COLO829 (cell line): ENCODE measurements around the gene DNAH10.
A peak's percentile ranks its signal among the peaks of the same experiment; 100 is the strongest.

ENCODE experiments used
- DNase-seq: peaks from one replicate; pipeline ENCODE4 v3.0.0; 2012; ENCODE audit warnings: low spot score

DNAH10 gene

DNA sequence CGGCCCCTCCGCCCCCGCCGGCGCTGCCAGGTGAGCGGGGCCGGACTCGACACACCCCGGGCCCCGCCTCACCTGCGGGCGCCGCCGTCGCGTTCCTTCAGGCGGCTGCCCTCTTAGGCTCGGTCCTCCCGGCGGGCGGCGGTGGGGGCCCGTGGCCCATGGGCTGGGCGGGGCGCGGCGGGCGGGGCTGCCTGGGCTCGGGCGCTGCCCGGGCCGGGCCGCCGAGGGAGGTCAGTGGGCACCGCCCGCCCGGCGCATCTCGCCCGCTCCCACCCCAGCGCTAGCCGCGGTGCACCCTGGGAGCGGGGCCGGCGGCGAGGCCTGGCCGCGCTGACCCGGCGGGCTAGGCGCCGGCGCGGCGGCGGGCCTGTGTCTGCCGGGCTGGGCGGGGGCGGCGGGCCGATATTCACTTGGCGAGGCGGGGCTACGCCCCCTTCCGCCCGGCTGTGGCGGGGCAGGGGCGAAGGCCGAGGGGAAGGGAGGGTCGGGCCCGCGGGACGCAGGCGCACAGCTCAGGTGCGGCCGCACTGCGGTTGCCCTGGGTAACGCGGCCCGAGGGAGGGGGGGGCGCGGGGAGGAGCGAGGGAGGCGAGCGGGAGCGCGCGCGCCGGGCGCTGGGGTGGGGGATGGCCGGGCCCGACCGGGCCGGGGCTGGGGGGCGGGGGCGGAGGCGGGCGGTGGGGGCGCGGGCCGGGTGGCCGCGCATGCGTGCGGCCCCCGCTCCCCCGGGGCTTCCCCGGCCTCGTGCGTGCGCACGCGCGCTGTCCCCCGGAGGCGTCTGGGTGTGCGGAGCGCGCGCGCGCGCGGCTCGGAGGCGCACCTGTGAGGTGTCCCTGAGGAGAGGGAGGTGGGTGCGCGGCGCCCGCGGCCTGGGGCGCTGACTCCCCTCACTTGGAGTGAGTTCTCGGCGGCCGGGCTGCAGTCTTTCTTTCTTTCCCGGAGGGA is 210.6 kb downstream of the DNAH10 start, which contains the start of the genes CCDC92 and ZNF664:
Gene CCDC92 (minus strand): TSS at position 375 of the 945 bp plus-strand sequence. CDS start 28,526 bp downstream, outside the sequence.
Gene ZNF664 (plus strand): TSS at position 759 of the 945 bp plus-strand sequence. CDS start 38,930 bp downstream, outside the sequence.
- DNase-seq = peak; percentile 85

- DNase-seq = no peak
Observed at GRCh38 chr12:123973552-123974341, 211.6 kb downstream of the DNAH10 start.

DNA sequence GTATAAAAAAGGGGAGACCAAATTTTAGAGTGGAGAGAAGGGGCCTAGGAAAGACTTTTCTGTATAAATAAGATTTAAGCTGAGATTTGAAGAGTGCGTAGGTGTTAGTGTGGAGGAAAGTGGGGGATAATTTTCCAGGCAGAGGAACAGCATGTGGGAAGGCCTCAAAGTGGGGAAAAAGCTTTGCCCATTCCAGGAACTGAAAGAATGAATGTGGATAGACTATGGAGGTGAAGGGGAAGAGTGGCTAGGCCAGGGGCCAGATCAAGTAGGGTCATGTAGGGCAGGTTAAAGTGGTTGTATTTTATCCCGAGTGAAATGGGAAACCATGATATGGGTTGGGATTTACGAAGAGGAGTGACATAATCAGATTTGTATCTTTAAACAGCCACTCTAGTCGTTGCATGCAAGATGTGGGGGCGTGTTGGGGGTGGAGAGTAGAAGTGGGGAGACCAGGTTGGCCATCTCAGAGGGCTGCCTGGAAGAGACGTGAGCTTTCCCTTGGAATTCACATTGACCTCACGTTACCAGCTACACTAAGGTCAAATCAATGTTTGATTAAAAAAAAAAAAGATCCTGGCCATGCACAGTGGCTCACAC is 214.2 kb downstream of the DNAH10 start:
- DNase-seq = no peak

DNA sequence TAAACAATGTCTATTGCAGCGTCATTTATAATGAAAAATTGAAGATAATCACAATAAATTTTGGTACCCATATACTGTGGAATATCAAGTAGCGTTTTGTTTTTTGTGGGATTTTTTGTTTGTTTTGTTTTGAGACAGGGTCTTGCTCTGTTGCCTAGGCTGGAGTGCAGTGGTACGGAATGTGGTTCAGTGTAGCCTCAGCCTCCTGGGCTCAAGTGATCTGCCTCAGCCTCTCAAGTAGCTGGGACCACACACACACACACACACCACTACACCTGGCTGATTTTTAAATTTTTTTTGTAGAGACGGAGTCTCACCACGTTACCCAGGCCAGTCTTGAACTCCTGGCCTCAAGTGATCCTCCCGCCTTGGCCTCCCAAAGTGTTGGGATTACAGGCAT is 217.5 kb downstream of the DNAH10 start:
- DNase-seq = no peak

DNA sequence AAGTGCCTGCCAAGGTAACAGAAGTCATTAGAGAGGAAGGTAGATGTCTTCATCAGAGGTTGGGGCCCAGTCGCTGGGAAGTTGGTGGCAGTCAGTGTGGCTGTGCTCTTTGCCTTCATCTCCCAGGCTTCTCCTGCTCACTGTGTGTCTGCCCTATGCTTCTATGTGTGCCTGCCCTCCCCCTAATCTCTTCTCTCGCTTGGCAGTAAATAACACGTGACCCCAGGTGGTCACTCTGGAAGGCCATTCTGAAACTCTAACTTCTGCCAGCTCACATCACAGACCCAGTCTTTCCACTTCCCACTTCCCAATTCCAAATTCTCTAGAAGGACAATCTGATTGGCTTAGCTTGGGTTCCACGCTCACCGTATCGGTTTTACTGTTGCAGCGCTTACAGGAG is 220.2 kb downstream of the DNAH10 start:
- no peak for DNase-seq

DNA sequence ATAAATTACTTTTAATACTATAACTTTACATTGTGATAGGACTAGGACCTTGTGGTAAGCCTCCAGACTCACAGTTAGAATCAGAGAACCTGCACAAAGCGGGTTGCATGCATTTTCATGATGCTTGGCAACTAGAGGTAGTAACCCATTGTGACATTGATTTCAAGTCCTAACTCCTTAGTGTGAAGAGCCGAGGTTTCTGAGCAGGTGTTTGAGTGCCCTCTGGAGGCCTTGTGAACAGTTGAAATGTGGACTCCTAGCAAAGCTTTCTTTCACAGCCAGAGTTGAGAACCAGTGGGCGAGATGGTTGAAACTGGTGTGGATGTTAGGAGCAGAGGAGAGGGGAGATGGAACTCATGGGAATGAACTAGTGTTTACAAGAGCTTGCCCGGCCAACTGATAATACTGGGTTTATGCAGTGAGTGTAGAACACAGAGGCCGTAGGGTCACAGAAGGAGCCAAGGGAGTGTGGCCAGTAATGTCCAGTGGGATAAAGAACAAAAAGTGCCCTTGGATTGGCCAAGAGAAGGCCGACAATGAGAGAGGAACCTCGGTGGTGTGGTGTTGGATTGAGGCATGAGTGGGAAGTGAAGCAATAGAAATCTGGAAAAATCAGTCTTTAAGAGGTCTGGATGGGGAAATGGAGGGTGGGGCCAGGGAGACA is 221.9 kb downstream of the DNAH10 start:
- peak; percentile 57 for DNase-seq

DNA sequence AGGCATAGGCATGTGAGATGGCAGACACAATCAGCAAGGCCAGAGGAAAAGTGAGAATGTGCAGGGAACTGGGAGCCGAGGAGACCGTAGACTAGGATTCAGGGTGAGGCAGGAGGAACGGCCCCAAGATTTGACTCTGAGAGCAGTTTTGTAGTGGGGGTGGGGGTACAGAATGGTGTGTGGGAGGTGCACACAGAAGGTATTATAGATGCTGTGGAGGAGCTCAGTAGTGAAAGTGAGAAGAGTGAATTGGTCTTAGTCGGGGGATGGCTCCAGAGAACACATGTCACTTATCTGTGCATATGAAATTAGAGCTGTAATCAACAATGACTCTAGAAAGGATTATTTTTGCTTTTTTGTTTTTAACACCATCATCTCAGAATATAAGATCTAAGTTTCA is 222.8 kb downstream of the DNAH10 start:
- DNase-seq = no peak
